Measurements from ENCODE around the gene PSMA1.

GRCh38 chr11:14554959-14555358, 34.8 kb upstream of the PSMA1 start:
- TF ChIP-seq, protein P1, sequence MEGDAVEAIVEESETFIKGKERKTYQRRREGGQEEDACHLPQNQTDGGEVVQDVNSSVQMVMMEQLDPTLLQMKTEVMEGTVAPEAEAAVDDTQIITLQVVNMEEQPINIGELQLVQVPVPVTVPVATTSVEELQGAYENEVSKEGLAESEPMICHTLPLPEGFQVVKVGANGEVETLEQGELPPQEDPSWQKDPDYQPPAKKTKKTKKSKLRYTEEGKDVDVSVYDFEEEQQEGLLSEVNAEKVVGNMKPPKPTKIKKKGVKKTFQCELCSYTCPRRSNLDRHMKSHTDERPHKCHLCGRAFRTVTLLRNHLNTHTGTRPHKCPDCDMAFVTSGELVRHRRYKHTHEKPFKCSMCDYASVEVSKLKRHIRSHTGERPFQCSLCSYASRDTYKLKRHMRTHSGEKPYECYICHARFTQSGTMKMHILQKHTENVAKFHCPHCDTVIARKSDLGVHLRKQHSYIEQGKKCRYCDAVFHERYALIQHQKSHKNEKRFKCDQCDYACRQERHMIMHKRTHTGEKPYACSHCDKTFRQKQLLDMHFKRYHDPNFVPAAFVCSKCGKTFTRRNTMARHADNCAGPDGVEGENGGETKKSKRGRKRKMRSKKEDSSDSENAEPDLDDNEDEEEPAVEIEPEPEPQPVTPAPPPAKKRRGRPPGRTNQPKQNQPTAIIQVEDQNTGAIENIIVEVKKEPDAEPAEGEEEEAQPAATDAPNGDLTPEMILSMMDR (IDR thresholded peaks at IDR 0.05 in 8 of 11, conservative IDR thresholded peaks at IDR 0.05 in 3 of 11): no peak
- TF ChIP-seq POLR2A (IDR thresholded peaks at IDR 0.05) (no peak), POLR2AphosphoS5 (IDR thresholded peaks at IDR 0.05) (peak in 1 of 3 donors; percentile 69)
